NOMO-1 treated with dmso at 0.1 percent for 144 hours (cell line): ENCODE data around the gene HOXB1.
"Not testable (repeated sequence)": the region's sequence is repeated elsewhere in the genome, so short reads cannot be mapped to it uniquely, and the experiment has no call there.

Experiments
- DNase-seq: peaks from one replicate; lab custom pipeline; 2025; ENCODE audit not compliant: unreplicated experiment; lab: John Stamatoyannopoulos, UW

Gene HOXB1

GRCh38 chr17:48544349-48545021 is 13.7 kb upstream of the HOXB1 start:
- DNase-seq: no peak

GRCh38 chr17:48543854-48544348 is 13.1 kb upstream of the HOXB1 start:
- no peak for DNase-seq

GRCh38 chr17:48543107-48543853 is 12.5 kb upstream of the HOXB1 start:
- no peak for DNase-seq

GRCh38 chr17:48542698-48543106 is 11.9 kb upstream of the HOXB1 start:
- DNase-seq: no peak

GRCh38 chr17:48542114-48542656 is 11.4 kb upstream of the HOXB1 start:
- DNase-seq: no peak

- DNase-seq: no peak
Observed at GRCh38 chr17:48541577-48542113, 10.8 kb upstream of the HOXB1 start.

- DNase-seq: no peak
Observed at GRCh38 chr17:48541036-48541576, 10.3 kb upstream of the HOXB1 start.

GRCh38 chr17:48540213-48540612 is 9.4 kb upstream of the HOXB1 start:
- no peak for DNase-seq

GRCh38 chr17:48539177-48539576 is 8.4 kb upstream of the HOXB1 start:
- no peak for DNase-seq

- no peak for DNase-seq
Observed at GRCh38 chr17:48537316-48537715, 6.5 kb upstream of the HOXB1 start.

GRCh38 chr17:48535793-48536559 is 5.2 kb upstream of the HOXB1 start:
- DNase-seq: not testable (repeated sequence)

GRCh38 chr17:48532261-48532660 is 1.4 kb upstream of the HOXB1 start:
- no peak for DNase-seq

- DNase-seq: no peak
Observed at GRCh38 chr17:48530208-48530886, 464 bp downstream of the HOXB1 start.

- DNase-seq: no peak
Observed at GRCh38 chr17:48529683-48530009, 1.2 kb downstream of the HOXB1 start.

GRCh38 chr17:48528936-48529682 is 1.7 kb downstream of the HOXB1 start:
- DNase-seq: no peak

GRCh38 chr17:48528153-48528935 is 2.5 kb downstream of the HOXB1 start:
- no peak for DNase-seq

GRCh38 chr17:48527547-48527932 is 3.3 kb downstream of the HOXB1 start:
- no peak for DNase-seq

- no peak for DNase-seq
Observed at GRCh38 chr17:48526608-48527546, 3.9 kb downstream of the HOXB1 start.
